ENCODE measurements around the gene ARHGAP20. TPM values are rescaled to one million over a fixed set of nuclear protein-coding genes. Genes with fewer than 3 reads are reported as not detected.

Gene ARHGAP20
- total and polyA plus RNA-seq, 2 of the 8 experiments (the other 6 are each of a cell fraction or from before 2014, with no cell fraction given): 0.05 to 0.28 TPM

- TF ChIP-seq EP300 (IDR thresholded peaks at IDR 0.05; ENCODE audit: borderline replicate concordance in 1 of 2, low read depth in 2 of 2, low read length in 2 of 2) (no peak), CTBP2 (IDR thresholded peaks at IDR 0.05; ENCODE audit: borderline replicate concordance, insufficient read depth, insufficient read length, low read length) (no peak), ASH2L (IDR thresholded peaks at IDR 0.05; ENCODE audit: low read length) (no peak), SP2 (IDR thresholded peaks at IDR 0.05; ENCODE audit: low read length) (no peak)
- TF ChIP-seq, protein P1, sequence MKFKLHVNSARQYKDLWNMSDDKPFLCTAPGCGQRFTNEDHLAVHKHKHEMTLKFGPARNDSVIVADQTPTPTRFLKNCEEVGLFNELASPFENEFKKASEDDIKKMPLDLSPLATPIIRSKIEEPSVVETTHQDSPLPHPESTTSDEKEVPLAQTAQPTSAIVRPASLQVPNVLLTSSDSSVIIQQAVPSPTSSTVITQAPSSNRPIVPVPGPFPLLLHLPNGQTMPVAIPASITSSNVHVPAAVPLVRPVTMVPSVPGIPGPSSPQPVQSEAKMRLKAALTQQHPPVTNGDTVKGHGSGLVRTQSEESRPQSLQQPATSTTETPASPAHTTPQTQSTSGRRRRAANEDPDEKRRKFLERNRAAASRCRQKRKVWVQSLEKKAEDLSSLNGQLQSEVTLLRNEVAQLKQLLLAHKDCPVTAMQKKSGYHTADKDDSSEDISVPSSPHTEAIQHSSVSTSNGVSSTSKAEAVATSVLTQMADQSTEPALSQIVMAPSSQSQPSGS (IDR thresholded peaks at IDR 0.05; ENCODE audit: low read length): no peak
These were observed 80.7 kb downstream of the ARHGAP20 start (continued) for GRCh38 chr11:110631551-110631950.

Data from H1 (cell line).